Cardiac muscle cell (in vitro differentiated cells and primary cell): Measurements from ENCODE around the gene NT5E. TPM values are rescaled to one million over a fixed set of nuclear protein-coding genes. Genes with fewer than 3 reads are reported as not detected.

Experiments used
- DNase-seq, 2 donors: peaks; one replicate each; pipeline versions ENCODE4 v3.0.0 to v3.0.0-alpha.2; 2010 to 2017; ENCODE audit warnings: low read depth in 1 of 2, low spot score in 1 of 2
- H3K27ac ChIP-seq: fragments of 200-600 bp; sonication (generic); 2 replicates; pipeline ENCODE4 v1.5.1; 2016
- H3K27me3 ChIP-seq: fragments of 200-600 bp; sonication (generic); 2 replicates; pipeline ENCODE4 v1.6.0; 2016; ENCODE audit warnings: control low read depth
- H3K36me3 ChIP-seq: fragments of 200-600 bp; sonication (generic); 2 replicates; pipeline ENCODE4 v1.5.1; 2016; ENCODE audit warnings: control low read depth
- H3K4me1 ChIP-seq: fragments of 200-600 bp; sonication (generic); 2 replicates; pipeline ENCODE4 v1.8.1; 2017; ENCODE audit warnings: low read depth, mild to moderate bottlenecking, mixed run types
- H3K4me3 ChIP-seq: fragments of 200-600 bp; sonication (generic); 2 replicates; pipeline ENCODE4 v1.5.1; 2016; ENCODE audit warnings: mild to moderate bottlenecking
- H3K9me3 ChIP-seq: fragments of 200-600 bp; sonication (generic); 2 replicates; pipeline ENCODE4 v1.5.1; 2017; ENCODE audit warnings: low read depth, mild to moderate bottlenecking, control low read depth
- CTCF ChIP-seq: IDR thresholded peaks from 2 replicates; pipeline ENCODE4 v1.5.1; 2012; ENCODE audit warnings: low read depth, mild to moderate bottlenecking, low read length
- polyA plus RNA-seq: library from polyadenylated mRNA; unstranded; fragments of >200 nt; fragmentation: Nextera tagmentation; extraction: Ambion mirVana; gene quantifications from 2 replicates; pipeline ENCODE4 v1.2.1, GENCODE V29; 2016
- total RNA-seq: library from RNA; depleted of rRNA; stranded (reverse); fragments of >200 nt; gene quantifications from 2 replicates; pipeline ENCODE4 v1.2.3, GENCODE V29; 2016

Gene NT5E
- total and polyA plus RNA-seq, 2 experiments from 2014 or later, result 0.70 to 0.80 TPM

- Histone ChIP-seq H3K4me1 (no peaks in the 10 kb centered on the region), H3K36me3 (no peaks in the 10 kb centered on the region), H3K27ac (no peak overlapping the region), H3K27me3 (no peaks in the 10 kb centered on the region), H3K9me3 (no peaks in the 10 kb centered on the region), H3K4me3 (no peak overlapping the region)
- TF ChIP-seq CTCF, result no peak
- DNase-seq, result peak in 1 of 2 donors; percentile 15
Measured at GRCh38 chr6:85419046-85419759, 30.7 kb upstream of the NT5E start.

- Histone ChIP-seq H3K27ac (no peak overlapping the region), H3K9me3 (no peaks in the 10 kb centered on the region), H3K4me1 (no peaks in the 10 kb centered on the region), H3K4me3 (no peak overlapping the region), H3K27me3 (no peaks in the 10 kb centered on the region), H3K36me3 (no peaks in the 10 kb centered on the region)
- no peak for TF ChIP-seq CTCF
- no peak for DNase-seq
Measured at GRCh38 chr6:85420551-85420950, 29.3 kb upstream of the NT5E start.

GRCh38 chr6:85421181-85421580 is 28.7 kb upstream of the NT5E start:
- no peaks in the 10 kb centered on the region for H3K27me3 ChIP-seq
- H3K9me3 ChIP-seq, result no peaks in the 10 kb centered on the region
- no peaks in the 10 kb centered on the region for H3K4me1 ChIP-seq
- TF ChIP-seq CTCF, result no peak
- no peak overlapping the region for H3K4me3 ChIP-seq
- no peak for DNase-seq
- H3K36me3 ChIP-seq, result no peaks in the 10 kb centered on the region
- no peak overlapping the region for H3K27ac ChIP-seq

- H3K27ac ChIP-seq, result no peak overlapping the region
- TF ChIP-seq CTCF, result no peak
- no peak for DNase-seq
Measured at GRCh38 chr6:85421972-85422371, 27.9 kb upstream of the NT5E start.

GRCh38 chr6:85422996-85423395 is 26.9 kb upstream of the NT5E start:
- no peak overlapping the region for H3K4me3 ChIP-seq
- no peak for DNase-seq
- H3K27me3 ChIP-seq, result no peaks in the 10 kb centered on the region
- no peaks in the 10 kb centered on the region for H3K36me3 ChIP-seq
- H3K27ac ChIP-seq, result no peak overlapping the region
- H3K4me1 ChIP-seq, result no peaks in the 10 kb centered on the region
- no peak for TF ChIP-seq CTCF
- no peaks in the 10 kb centered on the region for H3K9me3 ChIP-seq

More at GRCh38 chr6:85421972-85422371, 27.9 kb upstream of the NT5E start:
- Histone ChIP-seq H3K36me3 (no peaks in the 10 kb centered on the region), H3K4me1 (no peaks in the 10 kb centered on the region), H3K9me3 (no peaks in the 10 kb centered on the region), H3K27me3 (no peaks in the 10 kb centered on the region), H3K4me3 (no peak overlapping the region)
